OCI-LY1 (cell line): ENCODE results near the gene OGT.

Source experiments
- EZH2 ChIP-seq: fragments of 200-600 bp; sonication (generic), shearing (Covaris generic); IDR thresholded peaks from 2 replicates; pipeline ENCODE4 v1.8.0; 2017; ENCODE audit warnings: borderline replicate concordance, mixed run types, mild to moderate bottlenecking, antibody characterized with exemption, low read length, moderate library complexity, mixed read lengths
- TF ChIP-seq, protein P1 (sequence below): fragments of 200-600 bp; sonication (generic), shearing (Covaris generic); IDR thresholded peaks from 2 replicates; pipeline ENCODE4 v1.5.1; 2017; ENCODE audit warnings: mild to moderate bottlenecking, antibody characterized with exemption, low read length, moderate library complexity, mixed read lengths

DNA sequence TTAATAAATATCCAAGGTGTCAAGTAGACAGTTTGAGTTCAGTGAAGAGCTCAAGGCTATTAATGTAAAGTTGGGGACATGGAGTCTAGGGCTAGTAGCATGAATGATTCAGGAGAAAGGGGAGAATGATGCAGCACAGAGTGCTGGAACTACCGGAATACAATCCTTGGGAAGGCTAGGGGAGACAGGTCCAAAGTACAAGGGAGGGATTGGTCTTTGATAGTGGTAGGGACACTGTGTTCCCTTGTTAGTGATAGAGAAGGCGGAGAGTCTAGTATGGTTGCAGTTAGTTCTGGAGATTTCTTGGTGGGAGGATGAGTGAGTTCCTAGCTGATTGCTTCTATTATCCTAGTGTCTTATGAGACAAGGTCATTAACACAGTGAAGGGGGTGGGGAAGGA, 54.0 kb downstream of the OGT start:
- TF ChIP-seq, protein P1, sequence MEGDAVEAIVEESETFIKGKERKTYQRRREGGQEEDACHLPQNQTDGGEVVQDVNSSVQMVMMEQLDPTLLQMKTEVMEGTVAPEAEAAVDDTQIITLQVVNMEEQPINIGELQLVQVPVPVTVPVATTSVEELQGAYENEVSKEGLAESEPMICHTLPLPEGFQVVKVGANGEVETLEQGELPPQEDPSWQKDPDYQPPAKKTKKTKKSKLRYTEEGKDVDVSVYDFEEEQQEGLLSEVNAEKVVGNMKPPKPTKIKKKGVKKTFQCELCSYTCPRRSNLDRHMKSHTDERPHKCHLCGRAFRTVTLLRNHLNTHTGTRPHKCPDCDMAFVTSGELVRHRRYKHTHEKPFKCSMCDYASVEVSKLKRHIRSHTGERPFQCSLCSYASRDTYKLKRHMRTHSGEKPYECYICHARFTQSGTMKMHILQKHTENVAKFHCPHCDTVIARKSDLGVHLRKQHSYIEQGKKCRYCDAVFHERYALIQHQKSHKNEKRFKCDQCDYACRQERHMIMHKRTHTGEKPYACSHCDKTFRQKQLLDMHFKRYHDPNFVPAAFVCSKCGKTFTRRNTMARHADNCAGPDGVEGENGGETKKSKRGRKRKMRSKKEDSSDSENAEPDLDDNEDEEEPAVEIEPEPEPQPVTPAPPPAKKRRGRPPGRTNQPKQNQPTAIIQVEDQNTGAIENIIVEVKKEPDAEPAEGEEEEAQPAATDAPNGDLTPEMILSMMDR = no peak
- TF ChIP-seq EZH2 = no peak
